GM23248 (cell line): ENCODE results near the gene KIF16B. TPM values are rescaled to one million over a fixed set of nuclear protein-coding genes. Genes with fewer than 3 reads are reported as not detected.
"Not testable (repeated sequence)": the region's sequence is repeated elsewhere in the genome, so short reads cannot be mapped to it uniquely, and the experiment has no call there.

Experiments used
- DNase-seq: peaks from one replicate; pipeline ENCODE4 v3.0.0-alpha.2; 2015
- H2AFZ ChIP-seq: fragments of 200-600 bp; sonication (generic); 2 replicates; pipeline ENCODE4 v1.6.1; 2016; ENCODE audit warnings: antibody characterized with exemption
- H3F3A ChIP-seq: fragments of 200-600 bp; sonication (generic); 2 replicates; pipeline ENCODE4 v1.6.1; 2016; ENCODE audit warnings: mild to moderate bottlenecking, antibody characterized with exemption, mixed run types; ENCODE audit not compliant: insufficient read depth
- H3K27ac ChIP-seq: fragments of 200-600 bp; sonication (generic); 2 replicates; pipeline ENCODE4 v1.5.1; 2016; ENCODE audit warnings: mild to moderate bottlenecking
- H3K27me3 ChIP-seq: fragments of 200-600 bp; sonication (generic); replicated peaks from 2 replicates; pipeline ENCODE4 v1.6.1; 2016; ENCODE audit warnings: mild to moderate bottlenecking; ENCODE audit not compliant: insufficient read depth
- H3K36me3 ChIP-seq: fragments of 200-600 bp; sonication (generic); 2 replicates; pipeline ENCODE4 v1.6.1; 2016; ENCODE audit warnings: low read depth, mild to moderate bottlenecking
- H3K4me1 ChIP-seq: fragments of 200-600 bp; sonication (generic); 2 replicates; pipeline ENCODE4 v1.6.1; 2016; ENCODE audit warnings: mild to moderate bottlenecking; ENCODE audit not compliant: insufficient read depth
- H3K4me2 ChIP-seq: fragments of 200-600 bp; sonication (generic); one replicate; pipeline ENCODE4 v1.6.1; 2016; ENCODE audit warnings: mild to moderate bottlenecking; ENCODE audit not compliant: unreplicated experiment
- H3K4me3 ChIP-seq: fragments of 200-600 bp; sonication (generic); 2 replicates; pipeline ENCODE4 v1.5.1; 2016; ENCODE audit warnings: mild to moderate bottlenecking
- H3K79me2 ChIP-seq: fragments of 200-600 bp; sonication (generic); 2 replicates; pipeline ENCODE4 v1.6.1; 2016; ENCODE audit warnings: mild to moderate bottlenecking; ENCODE audit not compliant: insufficient read depth
- H3K9ac ChIP-seq: fragments of 200-600 bp; sonication (generic); 2 replicates; pipeline ENCODE4 v1.6.1; 2016; ENCODE audit warnings: mild to moderate bottlenecking
- H3K9me2 ChIP-seq: fragments of 200-600 bp; sonication (generic); 2 replicates; pipeline ENCODE4 v1.6.1; 2016; ENCODE audit warnings: mixed run types, mild to moderate bottlenecking, moderate library complexity; ENCODE audit not compliant: insufficient read depth
- H3K9me3 ChIP-seq: fragments of 200-600 bp; sonication (generic); one replicate; pipeline ENCODE4 v1.6.1; 2017; ENCODE audit warnings: low read depth
- H4K20me1 ChIP-seq: fragments of 200-600 bp; sonication (generic); 2 replicates; pipeline ENCODE4 v1.6.0; 2016; ENCODE audit not compliant: insufficient read depth
- EZH2 ChIP-seq: fragments of 200-600 bp; sonication (generic); IDR thresholded peaks from 2 replicates; pipeline ENCODE4 v1.6.1; 2018; ENCODE audit warnings: antibody characterized with exemption, mild to moderate bottlenecking; ENCODE audit not compliant: insufficient read depth, poor library complexity, severe bottlenecking
- EZH2phosphoT487 ChIP-seq: fragments of 200-600 bp; sonication (generic); IDR thresholded peaks from 2 replicates; pipeline ENCODE4 v1.6.1; 2018; ENCODE audit warnings: antibody characterized with exemption, moderate library complexity, mild to moderate bottlenecking, low read depth; ENCODE audit not compliant: insufficient read depth
- WGBS, 2 experiments: methylation state at CpG; one replicate each; pipeline ENCODE4 v1.1.6; 2015 to 2017; ENCODE audit warnings: low lambda C conversion rate in 2 of 2, low coverage in 1 of 2; ENCODE audit errors: missing lambda C conversion rate in 2 of 2; 5-methylcytosine and 5-hydroxymethylcytosine counted together
- in situ Hi-C: fragments of 300-500 bp; cut with MboI; formaldehyde crosslinking; loops from 2 replicates; pipeline ENCODE4 v1.15.0; 2020
- polyA plus RNA-seq: library from polyadenylated mRNA; unstranded; fragments of >200 nt; fragmentation: Nextera tagmentation; extraction: Ambion mirVana; gene quantifications from 2 replicates; pipeline ENCODE4 v1.2.1, GENCODE V29; 2016
- total RNA-seq: library from RNA; depleted of rRNA; stranded (reverse); fragments of >200 nt; shearing (Covaris generic); gene quantifications from 2 replicates; pipeline ENCODE4 v1.2.3, GENCODE V29; 2014

KIF16B gene
- total and polyA plus RNA-seq, 2 experiments from 2014 or later = 1.7 to 2.6 TPM

DNA sequence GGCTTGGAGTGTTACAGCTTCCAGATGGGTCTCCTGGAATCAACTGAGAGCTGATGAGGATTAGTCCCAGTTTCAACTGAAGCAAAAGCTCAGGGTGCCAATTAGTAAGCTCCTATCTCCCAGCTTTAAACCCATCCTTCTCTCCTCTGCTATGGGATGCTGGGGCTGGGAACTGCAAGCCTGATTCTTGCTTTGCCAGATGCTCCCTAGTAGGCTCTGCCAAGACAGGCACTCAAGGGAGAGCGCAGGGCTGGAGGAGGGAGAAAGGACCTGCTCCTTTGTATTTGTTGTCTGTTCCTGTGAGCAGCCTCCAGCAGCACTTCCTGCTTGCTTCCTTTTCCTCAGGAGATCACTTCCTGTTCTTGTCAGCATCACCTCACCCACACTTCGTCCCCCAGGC, 309.7 kb downstream of the KIF16B start:
- Histone ChIP-seq H3K9me3 (no peaks in the 10 kb centered on the region), H3K27me3 (no peaks in the 10 kb centered on the region), H3K4me3 (no peak overlapping the region), H3K9me2 (no peaks in the 10 kb centered on the region), H3K36me3 (no peaks in the 10 kb centered on the region), H4K20me1 (no peaks in the 10 kb centered on the region), H3F3A (no peaks in the 10 kb centered on the region), H3K4me2 (no peak overlapping the region), H2AFZ (no peak overlapping the region), H3K27ac (no peak overlapping the region), H3K4me1 (peaks cover 3% of the 10 kb centered on the region; the same call in 1 of the 2 replicates), H3K79me2 (no peaks in the 10 kb centered on the region), H3K9ac (no peak overlapping the region)
- in situ Hi-C loops = no loop called here
- TF ChIP-seq EZH2phosphoT487 (no peak), EZH2 (no peak)
- WGBS, 2 experiments = 5 to 13% methylated on average over 2 of the region's 2 CpGs
- no peak for DNase-seq

DNA sequence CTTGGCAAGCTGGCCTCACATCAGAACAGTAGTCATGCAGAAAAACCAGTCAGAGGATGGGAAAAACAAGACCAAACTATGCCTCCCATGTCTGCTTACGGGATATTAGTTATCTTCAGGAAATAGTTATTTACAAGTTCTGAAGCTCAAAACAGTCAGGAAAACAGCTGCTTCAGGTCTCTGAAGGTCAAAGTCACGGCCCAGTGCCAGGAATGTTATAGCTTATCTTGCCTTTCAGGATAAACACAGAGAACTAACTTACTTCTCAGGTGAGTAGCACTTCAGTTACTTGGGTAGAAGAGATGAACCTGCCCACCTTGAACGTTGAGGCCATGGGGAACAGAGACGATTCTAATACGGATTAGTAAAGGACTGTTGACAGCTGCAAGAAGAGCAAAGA, 310.7 kb downstream of the KIF16B start:
- Histone ChIP-seq H3K27ac (no peak overlapping the region), H4K20me1 (no peaks in the 10 kb centered on the region), H3K4me2 (no peak overlapping the region), H3K4me1 (peaks cover 3% of the 10 kb centered on the region; the same call in 1 of the 2 replicates), H3K9me2 (no peaks in the 10 kb centered on the region), H2AFZ (no peak overlapping the region), H3K27me3 (no peaks in the 10 kb centered on the region), H3K9me3 (no peaks in the 10 kb centered on the region), H3K4me3 (no peak overlapping the region), H3K79me2 (no peaks in the 10 kb centered on the region), H3K9ac (no peak overlapping the region), H3F3A (no peaks in the 10 kb centered on the region), H3K36me3 (no peaks in the 10 kb centered on the region)
- 40 to 44% methylated on average over 5 of the region's 5 CpGs for WGBS, 2 experiments
- no peak for DNase-seq
- in situ Hi-C loops = no loop called here
- TF ChIP-seq EZH2phosphoT487 = no peak
- TF ChIP-seq EZH2 = no peak

DNA sequence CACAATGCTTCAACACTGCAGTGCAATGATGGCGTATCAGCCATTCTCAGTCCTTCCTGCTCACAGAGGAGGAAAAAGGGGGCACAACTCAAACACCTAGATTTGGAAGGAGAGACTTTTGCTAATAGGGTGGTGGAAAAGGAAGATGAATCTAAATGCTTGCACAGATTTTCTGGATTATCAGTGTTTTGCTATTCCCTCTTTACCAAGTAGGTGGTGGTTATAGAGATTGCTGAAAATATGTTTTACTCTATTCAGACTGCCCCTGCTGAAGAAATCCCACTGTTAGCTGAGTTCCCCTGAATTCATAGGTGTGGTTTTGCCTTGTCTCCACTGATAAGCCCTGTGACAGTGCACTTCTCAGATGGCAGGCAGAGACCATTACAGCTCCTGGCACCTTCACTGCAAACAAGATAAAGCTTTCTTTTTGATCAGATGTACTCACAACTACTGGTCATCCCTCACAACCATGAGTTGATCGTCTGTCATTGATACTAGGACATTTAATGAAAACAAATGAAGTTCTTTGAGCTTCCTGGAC, 311.4 kb downstream of the KIF16B start:
- TF ChIP-seq EZH2 = no peak
- no peak for TF ChIP-seq EZH2phosphoT487
- no peaks in the 10 kb centered on the region for H3K9me3 ChIP-seq
- H3K36me3 ChIP-seq = no peaks in the 10 kb centered on the region
- H3F3A ChIP-seq = no peaks in the 10 kb centered on the region
- no peak overlapping the region for H3K27ac ChIP-seq
- no peaks in the 10 kb centered on the region for H3K79me2 ChIP-seq
- no peak overlapping the region for H3K4me2 ChIP-seq
- H2AFZ ChIP-seq = no peak overlapping the region
- peaks cover 3% of the 10 kb centered on the region; the same call in 1 of the 2 replicates for H3K4me1 ChIP-seq
- H3K9ac ChIP-seq = no peak overlapping the region
- H3K4me3 ChIP-seq = no peak overlapping the region
- H4K20me1 ChIP-seq = no peaks in the 10 kb centered on the region
- H3K9me2 ChIP-seq = no peaks in the 10 kb centered on the region
- 28 to 44% methylated on average over 2 of the region's 2 CpGs for WGBS, 2 experiments
- DNase-seq = no peak
- no peaks in the 10 kb centered on the region for H3K27me3 ChIP-seq
- in situ Hi-C loops = no loop called here

DNA sequence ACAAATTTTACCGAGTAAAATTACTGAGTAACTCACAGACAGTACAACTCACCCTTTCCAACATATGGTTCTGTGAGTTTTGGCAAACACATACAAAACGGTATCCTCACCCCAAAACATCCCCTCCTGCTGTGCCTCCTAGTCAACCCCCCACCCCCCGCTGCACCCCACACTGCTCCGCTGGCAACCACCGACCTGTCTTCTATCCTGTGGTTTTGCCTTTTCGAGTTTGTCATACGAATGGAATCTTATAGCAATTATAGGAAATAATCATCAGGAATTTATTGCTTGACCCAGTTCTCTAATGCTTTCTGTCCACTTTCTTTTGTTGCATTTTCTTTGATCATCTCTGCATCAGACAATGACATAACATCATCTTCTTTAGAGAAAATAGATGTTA, 312.3 kb downstream of the KIF16B start:
- H4K20me1 ChIP-seq = no peaks in the 10 kb centered on the region
- no peaks in the 10 kb centered on the region for H3K9me3 ChIP-seq
- DNase-seq = peak; percentile 54
- no peak overlapping the region for H2AFZ ChIP-seq
- no peak overlapping the region for H3K9ac ChIP-seq
- in situ Hi-C loops = no loop called here
- no peak overlapping the region for H3K4me3 ChIP-seq
- H3K79me2 ChIP-seq = no peaks in the 10 kb centered on the region
- no peaks in the 10 kb centered on the region for H3K27me3 ChIP-seq
- H3K27ac ChIP-seq = no peak overlapping the region
- no peaks in the 10 kb centered on the region for H3K9me2 ChIP-seq
- 28 to 30% methylated on average over 7 of the region's 7 CpGs for WGBS, 2 experiments
- H3K36me3 ChIP-seq = no peaks in the 10 kb centered on the region
- TF ChIP-seq EZH2 = no peak
- no peak for TF ChIP-seq EZH2phosphoT487
- no peaks in the 10 kb centered on the region for H3F3A ChIP-seq
- peaks cover 3% of the 10 kb centered on the region; the same call in 1 of the 2 replicates for H3K4me1 ChIP-seq
- H3K4me2 ChIP-seq = peak overlapping the region; percentile 5

DNA sequence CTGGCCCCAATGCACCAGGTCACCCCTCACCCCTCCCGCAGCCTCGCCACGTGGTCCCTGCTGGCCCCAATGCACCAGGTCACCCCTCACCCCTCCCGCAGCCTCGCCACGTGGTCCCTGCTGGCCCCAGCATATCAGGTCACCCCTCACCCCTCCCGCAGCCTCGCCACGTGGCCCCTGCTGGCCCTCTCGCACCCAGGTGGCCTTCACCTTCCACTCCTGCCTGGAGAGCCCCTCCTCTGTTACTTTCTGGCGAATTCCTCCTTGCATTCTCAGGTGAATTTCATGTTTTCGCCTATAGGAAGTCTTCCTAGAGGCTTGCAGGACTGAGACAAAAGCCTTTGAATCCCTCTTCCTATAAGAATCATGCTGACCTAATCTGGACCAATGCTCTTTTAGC, 313.1 kb downstream of the KIF16B start:
- H3K27ac ChIP-seq, H3K9ac ChIP-seq: not testable (repeated sequence)

More for the DNA sequence above, 313.1 kb downstream of the KIF16B start:
- H3K4me1 ChIP-seq, H3K9me3 ChIP-seq, DNase-seq, H2AFZ ChIP-seq, H3K27me3 ChIP-seq, H3F3A ChIP-seq, H3K9me2 ChIP-seq, in situ Hi-C loops, H3K79me2 ChIP-seq, H3K4me3 ChIP-seq, H3K36me3 ChIP-seq, H4K20me1 ChIP-seq, H3K4me2 ChIP-seq: not testable (repeated sequence)
- WGBS, 2 experiments = 64 to 68% methylated on average over 7 to 10 of the region's 12 CpGs
